Measurements from ENCODE around the gene EXO5.
"Not testable (repeated sequence)": the region's sequence is repeated elsewhere in the genome, so short reads cannot be mapped to it uniquely, and the experiment has no call there.

EXO5 gene

GRCh38 chr1:40553017-40553416, 44.5 kb downstream of the EXO5 start:
- no peak for DNase-seq (ENCODE audit: low read depth in 2 of 2)

GRCh38 chr1:40554807-40555206, 46.2 kb downstream of the EXO5 start:
- not testable (repeated sequence) for DNase-seq (ENCODE audit: low read depth in 2 of 2)

GRCh38 chr1:40556121-40556520, 47.6 kb downstream of the EXO5 start:
- no peak for DNase-seq (ENCODE audit: low read depth in 2 of 2)

- DNase-seq (ENCODE audit: low read depth in 2 of 2), result not testable (repeated sequence)
These were observed 49.7 kb downstream of the EXO5 start for GRCh38 chr1:40558241-40558640.

- DNase-seq (ENCODE audit: low read depth in 2 of 2), result no peak
These were observed 53.6 kb downstream of the EXO5 start for GRCh38 chr1:40562185-40562584.

GRCh38 chr1:40563266-40563665, 54.7 kb downstream of the EXO5 start:
- no peak for DNase-seq (ENCODE audit: low read depth in 2 of 2)

GRCh38 chr1:40564506-40564905, 55.9 kb downstream of the EXO5 start:
- DNase-seq (ENCODE audit: low read depth in 2 of 2), result no peak

- DNase-seq (ENCODE audit: low read depth in 2 of 2), result no peak
These were observed 56.3 kb downstream of the EXO5 start for GRCh38 chr1:40564913-40565312.

All from stimulated activated CD4-positive, alpha-beta T cell treated with anti-CD3 and anti-CD28 coated beads, Interleukin-4, amount 100 ng/mL, for 48 hours (primary cell).